GM23338 (cell line): Measurements from ENCODE around the gene LIMA1. TPM values are rescaled to one million over a fixed set of nuclear protein-coding genes. Genes with fewer than 3 reads are reported as not detected.

Experiments used
- ATAC-seq: fragments of 200-7000 bp; cut with Tn5 transposase; 3 replicates; pipeline ENCODE4 v1.9.1; 2020
- DNase-seq: peaks from one replicate; pipeline ENCODE4 v3.0.0-alpha.2; 2015; ENCODE audit warnings: low spot score
- H2AFZ ChIP-seq: fragments of 200-600 bp; sonication (generic); 2 replicates; pipeline ENCODE4 v1.8.0; 2016; ENCODE audit warnings: antibody characterized with exemption, mild to moderate bottlenecking, moderate library complexity
- H3F3A ChIP-seq: fragments of 200-600 bp; sonication (generic); replicated peaks from 2 replicates; pipeline ENCODE4 v1.8.0; 2017; ENCODE audit warnings: antibody characterized with exemption, mixed run types, low read depth
- H3K27ac ChIP-seq: fragments of 200-600 bp; sonication (generic); 2 replicates; pipeline ENCODE4 v1.6.1; 2016; ENCODE audit warnings: low read depth
- H3K27me3 ChIP-seq: fragments of 200-600 bp; sonication (generic); 2 replicates; pipeline ENCODE4 v1.8.0; 2016; ENCODE audit warnings: mild to moderate bottlenecking, mixed run types, moderate library complexity; ENCODE audit not compliant: insufficient read depth
- H3K36me3 ChIP-seq: fragments of 200-600 bp; sonication (generic); 2 replicates; pipeline ENCODE4 v1.8.0; 2016; ENCODE audit warnings: mild to moderate bottlenecking; ENCODE audit not compliant: insufficient read depth
- H3K4me1 ChIP-seq: fragments of 200-600 bp; sonication (generic); 2 replicates; pipeline ENCODE4 v1.8.0; 2016; ENCODE audit warnings: mild to moderate bottlenecking, moderate library complexity; ENCODE audit not compliant: insufficient read depth
- H3K4me2 ChIP-seq: fragments of 200-600 bp; sonication (generic); 2 replicates; pipeline ENCODE4 v1.7.1; 2017; ENCODE audit warnings: mixed run types
- H3K4me3 ChIP-seq: fragments of 200-600 bp; sonication (generic); 2 replicates; pipeline ENCODE4 v1.6.1; 2016; ENCODE audit warnings: mixed run types
- H3K79me2 ChIP-seq: fragments of 200-600 bp; sonication (generic); replicated peaks from 2 replicates; pipeline ENCODE4 v1.8.0; 2017; ENCODE audit warnings: mild to moderate bottlenecking; ENCODE audit not compliant: insufficient read depth
- H3K9me2 ChIP-seq: fragments of 200-600 bp; sonication (generic); 2 replicates; pipeline ENCODE4 v1.8.0; 2017; ENCODE audit not compliant: insufficient read depth
- H4K20me1 ChIP-seq: fragments of 200-600 bp; sonication (generic); replicated peaks from 2 replicates; pipeline ENCODE4 v1.8.0; 2017; ENCODE audit warnings: mild to moderate bottlenecking; ENCODE audit not compliant: insufficient read depth
- H3K27ac Mint-ChIP-seq: 2 replicates; pipeline ENCODE4 v1.8.0; 2020; ENCODE audit warnings: inconsistent platforms, mild to moderate bottlenecking, moderate library complexity, mixed read lengths
- H3K27me3 Mint-ChIP-seq: 3 replicates; pipeline ENCODE4 v1.8.0; 2022; ENCODE audit warnings: low read depth, mild to moderate bottlenecking, moderate library complexity, mixed read lengths, inconsistent platforms; ENCODE audit not compliant: insufficient read depth, poor library complexity
- H3K36me3 Mint-ChIP-seq: 3 replicates; pipeline ENCODE4 v1.8.0; 2021; ENCODE audit warnings: low read depth, mild to moderate bottlenecking, inconsistent platforms, moderate library complexity, mixed read lengths
- H3K4me1 Mint-ChIP-seq: 3 replicates; pipeline ENCODE4 v1.8.0; 2020; ENCODE audit warnings: mild to moderate bottlenecking, inconsistent platforms, mixed read lengths
- H3K4me3 Mint-ChIP-seq: 3 replicates; pipeline ENCODE4 v1.8.0; 2021; ENCODE audit warnings: moderate library complexity, mild to moderate bottlenecking, inconsistent platforms, mixed read lengths
- H3K9me3 Mint-ChIP-seq: 3 replicates; pipeline ENCODE4 v1.8.0; 2020; ENCODE audit warnings: moderate library complexity, mild to moderate bottlenecking, inconsistent platforms, mixed read lengths
- EZH2 ChIP-seq: fragments of 200-600 bp; sonication (generic); IDR thresholded peaks from one replicate; pipeline ENCODE4 v1.8.0; 2017; ENCODE audit warnings: antibody characterized with exemption, mild to moderate bottlenecking, low read depth; ENCODE audit not compliant: unreplicated experiment
- POLR2AphosphoS5 ChIP-seq: IDR thresholded peaks from 2 replicates; pipeline ENCODE4 v1.6.1; 2016; ENCODE audit warnings: antibody characterized with exemption, low read depth
- STAT1 ChIP-seq: IDR thresholded peaks from one replicate; pipeline ENCODE4 v1.6.1; 2016; ENCODE audit warnings: antibody characterized with exemption; ENCODE audit not compliant: unreplicated experiment
- ZNF114 ChIP-seq: fragments of 250-450 bp; sonication (Bioruptor Pico); IDR thresholded peaks from 2 replicates; pipeline ENCODE4 v1.5.0; 2020; ENCODE audit warnings: mild to moderate bottlenecking, moderate library complexity
- ZNF331 ChIP-seq: fragments of 250-450 bp; sonication (Bioruptor Pico); IDR thresholded peaks from 2 replicates; pipeline ENCODE4 v1.5.0; 2020; ENCODE audit warnings: low read depth, mild to moderate bottlenecking, moderate library complexity
- polyA plus RNA-seq: library from polyadenylated mRNA; unstranded; fragments of >200 nt; fragmentation: Nextera tagmentation; extraction: Ambion mirVana; gene quantifications from 2 replicates; pipeline ENCODE4 v1.2.1, GENCODE V29; 2016
- total RNA-seq: library from RNA; depleted of rRNA; stranded (reverse); fragments of >200 nt; shearing (Covaris generic); gene quantifications from 2 replicates; pipeline ENCODE4 v1.2.3, GENCODE V29; 2014
- TF ChIP-seq, protein P1 (sequence below): fragments of 250-450 bp; sonication (Bioruptor Pico); IDR thresholded peaks from 2 replicates; pipeline ENCODE4 v1.5.0; 2020; ENCODE audit warnings: mild to moderate bottlenecking, moderate library complexity
- TF ChIP-seq, protein P2 (sequence below): IDR thresholded peaks from one replicate; pipeline ENCODE4 v1.6.1; 2018; ENCODE audit warnings: antibody characterized with exemption; ENCODE audit not compliant: unreplicated experiment

LIMA1 gene
- total and polyA plus RNA-seq, 2 experiments from 2014 or later = 27.7 to 29.6 TPM

DNA sequence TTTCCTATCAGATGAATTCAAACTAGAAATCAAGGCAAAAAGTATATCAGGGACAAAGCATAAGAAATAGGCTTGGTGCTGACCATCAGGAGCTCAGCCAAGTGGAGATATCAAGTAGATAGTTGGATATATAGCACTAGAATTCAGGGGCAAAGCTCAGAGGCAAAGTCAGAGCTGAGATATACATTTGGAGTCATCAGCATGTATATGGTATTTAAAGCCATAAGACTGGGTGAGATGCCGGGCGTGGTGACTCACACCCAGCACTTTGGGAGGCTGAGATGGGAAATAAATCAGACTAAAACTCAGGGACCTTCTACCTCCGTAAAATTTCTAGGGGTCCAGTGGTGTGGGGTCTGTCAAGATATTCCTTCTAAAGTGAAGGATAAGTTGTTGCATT is 38.9 kb upstream of the LIMA1 start:
- no peak overlapping the region for H3K27ac ChIP-seq
- Mint-ChIP-seq H3K9me3 (no peaks in the 10 kb centered on the region), H3K27ac (no peak overlapping the region)

DNA sequence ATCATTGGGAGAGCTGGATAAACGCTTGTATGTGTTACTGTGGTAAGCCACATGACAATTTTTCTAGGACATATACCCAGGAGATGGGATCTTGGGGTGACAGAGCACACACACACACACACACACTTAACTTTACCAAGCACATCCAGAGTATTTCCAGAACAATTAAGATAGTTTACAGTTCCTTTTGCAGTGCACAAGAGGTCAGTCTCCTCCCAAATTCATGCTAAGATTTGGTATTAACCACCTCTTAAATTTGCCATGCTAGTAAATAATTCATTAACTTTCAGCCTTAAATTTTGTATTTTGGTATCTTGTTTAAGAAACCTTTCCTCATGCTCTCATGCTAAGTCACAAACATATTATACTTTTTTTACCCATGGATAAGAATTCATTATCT is 33.9 kb upstream of the LIMA1 start:
- DNase-seq (no peak), ATAC-seq (no peak)
- Mint-ChIP-seq H3K4me3 (no peak overlapping the region), H3K27ac (no peak overlapping the region), H3K27me3 (no peaks in the 10 kb centered on the region), H3K36me3 (no peaks in the 10 kb centered on the region), H3K9me3 (no peaks in the 10 kb centered on the region), H3K4me1 (no peaks in the 10 kb centered on the region)
- no peaks in the 10 kb centered on the region for H4K20me1 ChIP-seq
- H3K9me2 ChIP-seq = no peaks in the 10 kb centered on the region
- H3K4me3 ChIP-seq = no peak overlapping the region
- no peaks in the 10 kb centered on the region for H3K27me3 ChIP-seq
- no peak overlapping the region for H3K4me2 ChIP-seq
- no peaks in the 10 kb centered on the region for H3K79me2 ChIP-seq
- H3F3A ChIP-seq = no peaks in the 10 kb centered on the region
- H3K4me1 ChIP-seq = no peaks in the 10 kb centered on the region
- no peaks in the 10 kb centered on the region for H3K36me3 ChIP-seq
- H3K27ac ChIP-seq = no peak overlapping the region; the same call in 1 of the 2 replicates
- no peak overlapping the region for H2AFZ ChIP-seq
- TF ChIP-seq ZNF114 (no peak), ZNF331 (CRISPR knock-in tag) (no peak), STAT1 (no peak)
- TF ChIP-seq, protein P1, sequence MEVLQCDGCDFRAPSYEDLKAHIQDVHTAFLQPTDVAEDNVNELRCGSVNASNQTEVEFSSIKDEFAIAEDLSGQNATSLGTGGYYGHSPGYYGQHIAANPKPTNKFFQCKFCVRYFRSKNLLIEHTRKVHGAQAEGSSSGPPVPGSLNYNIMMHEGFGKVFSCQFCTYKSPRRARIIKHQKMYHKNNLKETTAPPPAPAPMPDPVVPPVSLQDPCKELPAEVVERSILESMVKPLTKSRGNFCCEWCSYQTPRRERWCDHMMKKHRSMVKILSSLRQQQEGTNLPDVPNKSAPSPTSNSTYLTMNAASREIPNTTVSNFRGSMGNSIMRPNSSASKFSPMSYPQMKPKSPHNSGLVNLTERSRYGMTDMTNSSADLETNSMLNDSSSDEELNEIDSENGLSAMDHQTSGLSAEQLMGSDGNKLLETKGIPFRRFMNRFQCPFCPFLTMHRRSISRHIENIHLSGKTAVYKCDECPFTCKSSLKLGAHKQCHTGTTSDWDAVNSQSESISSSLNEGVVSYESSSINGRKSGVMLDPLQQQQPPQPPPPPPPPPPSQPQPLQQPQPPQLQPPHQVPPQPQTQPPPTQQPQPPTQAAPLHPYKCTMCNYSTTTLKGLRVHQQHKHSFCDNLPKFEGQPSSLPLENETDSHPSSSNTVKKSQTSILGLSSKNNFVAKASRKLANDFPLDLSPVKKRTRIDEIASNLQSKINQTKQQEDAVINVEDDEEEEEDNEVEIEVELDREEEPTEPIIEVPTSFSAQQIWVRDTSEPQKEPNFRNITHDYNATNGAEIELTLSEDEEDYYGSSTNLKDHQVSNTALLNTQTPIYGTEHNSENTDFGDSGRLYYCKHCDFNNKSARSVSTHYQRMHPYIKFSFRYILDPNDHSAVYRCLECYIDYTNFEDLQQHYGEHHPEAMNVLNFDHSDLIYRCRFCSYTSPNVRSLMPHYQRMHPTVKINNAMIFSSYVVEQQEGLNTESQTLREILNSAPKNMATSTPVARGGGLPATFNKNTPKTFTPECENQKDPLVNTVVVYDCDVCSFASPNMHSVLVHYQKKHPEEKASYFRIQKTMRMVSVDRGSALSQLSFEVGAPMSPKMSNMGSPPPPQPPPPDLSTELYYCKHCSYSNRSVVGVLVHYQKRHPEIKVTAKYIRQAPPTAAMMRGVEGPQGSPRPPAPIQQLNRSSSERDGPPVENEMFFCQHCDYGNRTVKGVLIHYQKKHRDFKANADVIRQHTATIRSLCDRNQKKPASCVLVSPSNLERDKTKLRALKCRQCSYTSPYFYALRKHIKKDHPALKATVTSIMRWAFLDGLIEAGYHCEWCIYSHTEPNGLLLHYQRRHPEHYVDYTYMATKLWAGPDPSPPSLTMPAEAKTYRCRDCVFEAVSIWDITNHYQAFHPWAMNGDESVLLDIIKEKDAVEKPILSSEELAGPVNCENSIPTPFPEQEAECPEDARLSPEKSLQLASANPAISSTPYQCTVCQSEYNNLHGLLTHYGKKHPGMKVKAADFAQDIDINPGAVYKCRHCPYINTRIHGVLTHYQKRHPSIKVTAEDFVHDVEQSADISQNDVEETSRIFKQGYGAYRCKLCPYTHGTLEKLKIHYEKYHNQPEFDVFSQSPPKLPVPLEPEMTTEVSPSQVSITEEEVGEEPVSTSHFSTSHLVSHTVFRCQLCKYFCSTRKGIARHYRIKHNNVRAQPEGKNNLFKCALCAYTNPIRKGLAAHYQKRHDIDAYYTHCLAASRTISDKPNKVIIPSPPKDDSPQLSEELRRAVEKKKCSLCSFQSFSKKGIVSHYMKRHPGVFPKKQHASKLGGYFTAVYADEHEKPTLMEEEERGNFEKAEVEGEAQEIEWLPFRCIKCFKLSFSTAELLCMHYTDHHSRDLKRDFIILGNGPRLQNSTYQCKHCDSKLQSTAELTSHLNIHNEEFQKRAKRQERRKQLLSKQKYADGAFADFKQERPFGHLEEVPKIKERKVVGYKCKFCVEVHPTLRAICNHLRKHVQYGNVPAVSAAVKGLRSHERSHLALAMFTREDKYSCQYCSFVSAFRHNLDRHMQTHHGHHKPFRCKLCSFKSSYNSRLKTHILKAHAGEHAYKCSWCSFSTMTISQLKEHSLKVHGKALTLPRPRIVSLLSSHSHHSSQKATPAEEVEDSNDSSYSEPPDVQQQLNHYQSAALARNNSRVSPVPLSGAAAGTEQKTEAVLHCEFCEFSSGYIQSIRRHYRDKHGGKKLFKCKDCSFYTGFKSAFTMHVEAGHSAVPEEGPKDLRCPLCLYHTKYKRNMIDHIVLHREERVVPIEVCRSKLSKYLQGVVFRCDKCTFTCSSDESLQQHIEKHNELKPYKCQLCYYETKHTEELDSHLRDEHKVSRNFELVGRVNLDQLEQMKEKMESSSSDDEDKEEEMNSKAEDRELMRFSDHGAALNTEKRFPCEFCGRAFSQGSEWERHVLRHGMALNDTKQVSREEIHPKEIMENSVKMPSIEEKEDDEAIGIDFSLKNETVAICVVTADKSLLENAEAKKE (CRISPR knock-in tag) = no peak
- TF ChIP-seq, protein P2, sequence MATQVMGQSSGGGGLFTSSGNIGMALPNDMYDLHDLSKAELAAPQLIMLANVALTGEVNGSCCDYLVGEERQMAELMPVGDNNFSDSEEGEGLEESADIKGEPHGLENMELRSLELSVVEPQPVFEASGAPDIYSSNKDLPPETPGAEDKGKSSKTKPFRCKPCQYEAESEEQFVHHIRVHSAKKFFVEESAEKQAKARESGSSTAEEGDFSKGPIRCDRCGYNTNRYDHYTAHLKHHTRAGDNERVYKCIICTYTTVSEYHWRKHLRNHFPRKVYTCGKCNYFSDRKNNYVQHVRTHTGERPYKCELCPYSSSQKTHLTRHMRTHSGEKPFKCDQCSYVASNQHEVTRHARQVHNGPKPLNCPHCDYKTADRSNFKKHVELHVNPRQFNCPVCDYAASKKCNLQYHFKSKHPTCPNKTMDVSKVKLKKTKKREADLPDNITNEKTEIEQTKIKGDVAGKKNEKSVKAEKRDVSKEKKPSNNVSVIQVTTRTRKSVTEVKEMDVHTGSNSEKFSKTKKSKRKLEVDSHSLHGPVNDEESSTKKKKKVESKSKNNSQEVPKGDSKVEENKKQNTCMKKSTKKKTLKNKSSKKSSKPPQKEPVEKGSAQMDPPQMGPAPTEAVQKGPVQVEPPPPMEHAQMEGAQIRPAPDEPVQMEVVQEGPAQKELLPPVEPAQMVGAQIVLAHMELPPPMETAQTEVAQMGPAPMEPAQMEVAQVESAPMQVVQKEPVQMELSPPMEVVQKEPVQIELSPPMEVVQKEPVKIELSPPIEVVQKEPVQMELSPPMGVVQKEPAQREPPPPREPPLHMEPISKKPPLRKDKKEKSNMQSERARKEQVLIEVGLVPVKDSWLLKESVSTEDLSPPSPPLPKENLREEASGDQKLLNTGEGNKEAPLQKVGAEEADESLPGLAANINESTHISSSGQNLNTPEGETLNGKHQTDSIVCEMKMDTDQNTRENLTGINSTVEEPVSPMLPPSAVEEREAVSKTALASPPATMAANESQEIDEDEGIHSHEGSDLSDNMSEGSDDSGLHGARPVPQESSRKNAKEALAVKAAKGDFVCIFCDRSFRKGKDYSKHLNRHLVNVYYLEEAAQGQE = no peak

More for the DNA sequence above, 38.9 kb upstream of the LIMA1 start:
- Histone ChIP-seq H3K4me2 (no peak overlapping the region), H3K9me2 (no peaks in the 10 kb centered on the region), H3K36me3 (no peaks in the 10 kb centered on the region), H4K20me1 (no peaks in the 10 kb centered on the region), H3K4me3 (no peak overlapping the region), H3K79me2 (no peaks in the 10 kb centered on the region), H3F3A (no peaks in the 10 kb centered on the region), H3K4me1 (no peaks in the 10 kb centered on the region), H2AFZ (no peak overlapping the region), H3K27me3 (no peaks in the 10 kb centered on the region)
- TF ChIP-seq, protein P2 = no peak
- TF ChIP-seq ZNF331 (CRISPR knock-in tag) = no peak
- no peak for TF ChIP-seq EZH2
- no peak for TF ChIP-seq ZNF114
- TF ChIP-seq POLR2AphosphoS5 = no peak
- no peak overlapping the region for H3K4me3 Mint-ChIP-seq
- DNase-seq (no peak), ATAC-seq (no peak)
- H3K27me3 Mint-ChIP-seq = peaks cover 5% of the 10 kb centered on the region
- no peaks in the 10 kb centered on the region for H3K4me1 Mint-ChIP-seq
- H3K36me3 Mint-ChIP-seq = no peaks in the 10 kb centered on the region
